ENCODE measurements around the gene CPED1.

The CPED1 gene

GRCh38 chr7:121262969-121263368, 274.5 kb downstream of the CPED1 start:
- no peak for TF ChIP-seq SIN3A (IDR thresholded peaks at IDR 0.05; ENCODE audit: borderline replicate concordance, insufficient read depth, low read length)
- TF ChIP-seq FOXP2 (optimal IDR thresholded peaks at IDR 0.05; ENCODE audit: borderline replicate concordance, extremely low read depth, extremely low read length, insufficient read depth): no peak
- TF ChIP-seq POLR2AphosphoS5 (IDR thresholded peaks at IDR 0.05; ENCODE audit: low read depth, low read length): no peak

DNA sequence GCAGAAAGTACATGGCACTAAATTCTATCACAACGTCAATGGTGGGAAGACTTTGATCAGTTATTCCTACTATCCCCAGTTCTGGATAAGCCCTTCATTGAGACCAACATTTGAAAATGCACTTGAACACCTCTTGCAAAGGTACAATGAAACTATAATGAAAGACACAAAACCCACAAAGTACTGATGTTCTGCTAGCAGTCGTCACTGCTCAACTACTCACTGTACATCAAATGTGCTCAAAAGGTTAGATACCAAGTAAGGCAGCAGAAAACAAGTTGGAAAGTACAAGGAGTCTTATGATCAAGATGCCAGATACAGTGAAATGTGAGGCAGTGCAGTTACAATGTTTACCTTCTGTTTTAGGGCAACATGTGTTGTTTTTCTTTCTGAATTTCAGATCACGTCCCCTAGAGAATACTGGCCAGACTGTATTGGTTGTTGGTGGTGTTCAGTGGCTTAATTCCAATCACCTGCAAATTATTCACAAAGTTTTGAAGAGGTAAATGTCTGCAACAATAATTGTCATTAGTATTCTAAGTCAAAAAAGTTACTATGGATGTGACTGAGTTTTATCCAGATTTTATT, 277.9 kb downstream of the CPED1 start:
- no peak for TF ChIP-seq TAF1 (IDR thresholded peaks at IDR 0.05; ENCODE audit: borderline replicate concordance, insufficient read depth, low read length)
- TF ChIP-seq FOXP2 (optimal IDR thresholded peaks at IDR 0.05; ENCODE audit: borderline replicate concordance, extremely low read depth, extremely low read length, insufficient read depth): no peak

DNA sequence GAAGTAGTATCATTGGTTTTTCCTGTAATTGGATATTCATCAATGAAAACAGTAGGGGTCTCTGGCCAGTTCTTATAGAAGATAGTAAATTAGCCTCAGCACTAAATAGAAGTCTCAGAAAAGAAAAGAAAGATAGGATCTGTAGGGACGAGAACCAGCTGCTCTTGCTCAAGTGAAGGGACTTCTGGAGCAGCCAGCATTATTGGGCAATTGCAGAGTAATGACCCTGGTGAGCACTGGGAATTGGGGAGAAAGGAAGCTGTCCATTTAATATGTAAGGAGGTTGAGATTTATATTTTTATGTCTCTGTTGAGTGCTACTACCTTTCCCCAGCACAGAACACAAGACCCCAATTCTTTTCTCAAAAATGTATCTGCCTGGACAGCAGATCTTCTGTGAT, 279.1 kb downstream of the CPED1 start:
- no peak for TF ChIP-seq REST (IDR thresholded peaks at IDR 0.05; ENCODE audit: insufficient read depth in 1 of 2, low read depth in 2 of 2, low read length in 2 of 2)
- no peak for TF ChIP-seq SIN3A (IDR thresholded peaks at IDR 0.05; ENCODE audit: borderline replicate concordance, insufficient read depth, low read length)
- TF ChIP-seq FOXP2 (optimal IDR thresholded peaks at IDR 0.05; ENCODE audit: borderline replicate concordance, extremely low read depth, extremely low read length, insufficient read depth): no peak
- TF ChIP-seq TAF1 (IDR thresholded peaks at IDR 0.05; ENCODE audit: borderline replicate concordance, insufficient read depth, low read length): no peak
- TF ChIP-seq POLR2AphosphoS5 (IDR thresholded peaks at IDR 0.05; ENCODE audit: low read depth, low read length): no peak

DNA sequence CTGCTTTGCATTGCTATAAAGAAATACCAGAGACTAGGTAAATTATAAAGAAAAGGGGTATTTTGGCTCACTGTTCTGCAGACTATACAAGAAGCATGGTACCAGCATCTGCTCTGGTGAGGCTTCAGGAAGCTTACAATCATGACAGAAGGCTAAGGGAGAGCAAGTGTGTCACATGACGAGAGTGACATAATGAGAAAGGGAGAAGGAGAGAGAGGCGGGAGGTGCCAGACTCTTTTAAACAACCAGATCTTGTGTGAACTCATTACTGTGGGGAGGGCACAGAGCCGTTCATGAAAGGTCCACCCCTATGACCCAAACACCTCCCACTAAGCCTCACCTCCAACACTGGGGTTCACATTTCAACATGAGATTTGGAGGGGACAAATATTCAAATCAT, 281.3 kb downstream of the CPED1 start:
- TF ChIP-seq SIN3A (IDR thresholded peaks at IDR 0.05; ENCODE audit: borderline replicate concordance, insufficient read depth, low read length): no peak
- no peak for TF ChIP-seq FOXP2 (optimal IDR thresholded peaks at IDR 0.05; ENCODE audit: borderline replicate concordance, extremely low read depth, extremely low read length, insufficient read depth)
- TF ChIP-seq REST (IDR thresholded peaks at IDR 0.05; ENCODE audit: insufficient read depth in 1 of 2, low read depth in 2 of 2, low read length in 2 of 2): no peak
- no peak for TF ChIP-seq TAF1 (IDR thresholded peaks at IDR 0.05; ENCODE audit: borderline replicate concordance, insufficient read depth, low read length)
- no peak for TF ChIP-seq POLR2AphosphoS5 (IDR thresholded peaks at IDR 0.05; ENCODE audit: low read depth, low read length)

- TF ChIP-seq REST (IDR thresholded peaks at IDR 0.05; ENCODE audit: insufficient read depth in 1 of 2, low read depth in 2 of 2, low read length in 2 of 2): no peak
- TF ChIP-seq FOXP2 (optimal IDR thresholded peaks at IDR 0.05; ENCODE audit: borderline replicate concordance, extremely low read depth, extremely low read length, insufficient read depth): no peak
- no peak for TF ChIP-seq SIN3A (IDR thresholded peaks at IDR 0.05; ENCODE audit: borderline replicate concordance, insufficient read depth, low read length)
- TF ChIP-seq POLR2AphosphoS5 (IDR thresholded peaks at IDR 0.05; ENCODE audit: low read depth, low read length): no peak
- no peak for TF ChIP-seq TAF1 (IDR thresholded peaks at IDR 0.05; ENCODE audit: borderline replicate concordance, insufficient read depth, low read length)
Observed at GRCh38 chr7:121271098-121271497, 282.6 kb downstream of the CPED1 start.

- TF ChIP-seq POLR2AphosphoS5 (IDR thresholded peaks at IDR 0.05; ENCODE audit: low read depth, low read length): no peak
- no peak for TF ChIP-seq REST (IDR thresholded peaks at IDR 0.05; ENCODE audit: insufficient read depth in 1 of 2, low read depth in 2 of 2, low read length in 2 of 2)
- TF ChIP-seq SIN3A (IDR thresholded peaks at IDR 0.05; ENCODE audit: borderline replicate concordance, insufficient read depth, low read length): no peak
- TF ChIP-seq FOXP2 (optimal IDR thresholded peaks at IDR 0.05; ENCODE audit: borderline replicate concordance, extremely low read depth, extremely low read length, insufficient read depth): no peak
- no peak for TF ChIP-seq TAF1 (IDR thresholded peaks at IDR 0.05; ENCODE audit: borderline replicate concordance, insufficient read depth, low read length)
Observed at GRCh38 chr7:121271916-121272315, 283.4 kb downstream of the CPED1 start.
